NCI-H460 (cell line): Measurements from ENCODE around the gene SYCE3. TPM values are rescaled to one million over a fixed set of nuclear protein-coding genes. Genes with fewer than 3 reads are reported as not detected.
"Not testable (repeated sequence)": the region's sequence is repeated elsewhere in the genome, so short reads cannot be mapped to it uniquely, and the experiment has no call there.

ENCODE experiments used
- DNase-seq: peaks from one replicate; pipeline ENCODE4 v3.0.0-alpha.2; 2016; ENCODE audit warnings: low read depth; ENCODE audit errors: extremely low read depth
- polyA plus RNA-seq: library from polyadenylated mRNA; depleted of rRNA; stranded (reverse); fragments of >200 nt; gene quantifications from 2 replicates; pipeline ENCODE4 v1.2.3, GENCODE V29; 2014; cell fraction: nucleus; rRNA removed
- total RNA-seq: library from RNA; depleted of rRNA; stranded (reverse); fragments of >200 nt; shearing (Covaris generic); gene quantifications from 2 replicates; pipeline ENCODE4 v1.2.3, GENCODE V29; 2014; rRNA removed

The SYCE3 gene, protein sequence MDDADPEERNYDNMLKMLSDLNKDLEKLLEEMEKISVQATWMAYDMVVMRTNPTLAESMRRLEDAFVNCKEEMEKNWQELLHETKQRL
- 0.50 TPM in 1 of 2 replicates, not detected in the other for total RNA-seq
- not detected in 2 replicates for polyA plus RNA-seq

DNA sequence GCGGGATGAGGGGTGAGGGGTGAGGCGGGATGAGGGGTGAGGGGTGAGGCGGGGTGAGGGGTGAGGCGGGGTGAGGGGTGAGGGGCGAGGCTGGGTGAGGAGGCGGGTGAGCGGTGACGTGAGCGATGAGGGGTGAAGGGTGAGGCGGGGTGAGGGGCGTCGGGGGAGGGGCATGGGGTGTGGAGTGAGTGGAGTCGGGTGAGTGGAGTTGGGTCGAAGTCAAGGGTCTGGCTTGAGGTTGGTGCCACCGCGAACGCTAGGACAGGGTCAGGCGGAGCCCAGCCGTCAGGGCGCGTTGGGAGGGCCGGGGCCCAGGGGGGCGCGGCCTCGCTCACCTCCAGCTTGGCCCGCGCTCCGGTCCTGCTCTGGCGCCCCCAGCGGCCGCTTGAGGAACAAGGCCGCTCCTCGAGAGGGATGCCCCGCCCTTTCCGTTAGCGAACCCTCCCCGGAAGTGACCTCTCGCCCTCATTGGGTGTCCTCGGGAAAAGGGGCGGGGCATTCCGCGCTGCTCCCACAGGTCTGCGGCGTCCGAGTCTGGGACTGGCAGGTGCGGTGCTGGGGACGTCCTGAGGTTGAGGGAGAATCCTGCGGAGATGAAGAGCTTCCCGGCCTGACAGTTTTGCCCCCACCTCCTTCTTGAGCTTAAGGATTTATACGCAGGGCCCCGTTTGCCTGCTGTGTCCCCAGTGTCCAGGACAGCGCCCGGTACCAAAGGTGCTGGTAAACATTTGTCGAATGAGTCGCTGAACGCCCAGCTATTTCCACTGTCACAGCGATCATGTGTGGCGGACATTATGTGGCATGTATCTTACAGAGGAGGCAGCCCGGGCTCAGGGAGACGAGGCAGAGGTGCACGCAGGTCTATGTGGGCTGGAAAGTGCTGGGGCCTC is at the start of gene SYCE3:
Gene SYCE3 (minus strand): TSS at position 397 of the 890 bp plus-strand sequence. CDS start 6,514 bp downstream, outside the sequence.
- peak; percentile 92 for DNase-seq

DNA sequence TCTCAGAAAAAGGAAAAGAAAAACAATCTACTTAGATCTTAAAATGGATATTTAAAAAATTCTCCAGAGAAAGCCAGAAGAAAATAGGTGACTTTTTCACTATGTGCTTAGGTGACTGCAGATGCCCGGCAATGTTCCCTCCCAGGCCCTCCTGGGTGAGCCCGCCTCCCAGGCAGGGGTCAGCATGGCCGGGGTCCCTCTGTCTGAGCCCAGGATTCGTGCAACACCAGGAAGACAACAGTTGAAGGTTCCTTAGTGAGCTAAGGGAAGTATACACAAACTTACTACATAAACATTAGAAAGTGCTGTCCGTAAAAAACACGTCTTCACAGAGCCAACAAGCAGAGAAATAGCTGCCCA is 49.4 kb upstream of the SYCE3 start:
- DNase-seq, result no peak

DNA sequence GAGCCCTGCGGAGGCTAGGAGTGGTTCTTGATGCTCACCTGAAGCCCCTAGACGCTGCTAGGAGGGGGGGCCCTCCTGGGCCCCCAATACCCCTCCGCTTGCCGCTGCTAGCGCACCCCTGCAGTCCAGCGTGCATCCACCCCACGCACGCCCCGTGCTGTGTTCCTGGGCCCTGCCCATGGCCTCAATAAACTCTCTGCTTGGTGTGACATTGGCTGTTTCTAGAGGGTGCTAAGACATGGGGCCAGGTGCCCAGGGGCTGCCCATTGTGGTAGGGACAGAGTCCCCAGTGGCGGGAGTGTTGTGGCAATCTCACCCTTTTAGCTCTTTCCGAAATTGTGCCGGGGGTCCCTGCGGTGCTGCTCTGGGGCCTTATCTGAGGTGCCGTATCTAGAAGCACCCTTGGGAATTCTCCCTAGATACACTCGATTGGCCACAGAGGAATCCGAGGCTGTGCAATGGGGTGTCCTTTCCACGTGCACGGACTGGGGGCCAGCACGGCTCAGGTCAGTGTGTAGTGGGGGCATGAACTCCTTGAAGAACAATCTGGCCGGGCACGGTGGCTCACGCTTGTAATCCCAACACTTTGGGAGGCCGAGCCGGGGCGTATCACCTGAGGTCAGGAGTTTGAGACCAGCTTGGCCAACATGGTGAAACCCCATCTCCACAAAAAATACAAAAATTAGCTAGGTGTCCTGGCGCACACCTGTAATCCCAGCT is 48.8 kb upstream of the SYCE3 start:
- no peak for DNase-seq

DNA sequence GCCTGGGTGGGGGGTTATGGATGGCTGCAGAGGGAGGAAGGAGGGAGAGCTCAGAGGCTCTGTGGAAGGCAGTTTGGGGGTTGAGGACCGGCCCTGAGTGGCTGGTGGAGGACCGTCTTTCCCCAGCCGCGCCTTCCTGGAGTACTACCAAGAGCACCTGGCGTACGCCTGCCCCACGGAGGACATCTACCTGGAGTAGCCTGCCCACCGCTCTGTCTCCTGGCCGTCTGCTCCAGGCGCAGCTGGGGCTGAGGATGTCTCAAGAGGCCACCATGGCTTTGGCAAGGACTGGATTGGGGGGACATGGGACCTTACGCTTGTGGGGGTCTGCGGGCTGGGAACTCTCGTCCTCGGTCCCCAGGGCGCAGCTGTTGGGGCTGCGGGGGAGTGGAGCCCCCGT is 47.9 kb upstream of the SYCE3 start:
- no peak for DNase-seq

DNA sequence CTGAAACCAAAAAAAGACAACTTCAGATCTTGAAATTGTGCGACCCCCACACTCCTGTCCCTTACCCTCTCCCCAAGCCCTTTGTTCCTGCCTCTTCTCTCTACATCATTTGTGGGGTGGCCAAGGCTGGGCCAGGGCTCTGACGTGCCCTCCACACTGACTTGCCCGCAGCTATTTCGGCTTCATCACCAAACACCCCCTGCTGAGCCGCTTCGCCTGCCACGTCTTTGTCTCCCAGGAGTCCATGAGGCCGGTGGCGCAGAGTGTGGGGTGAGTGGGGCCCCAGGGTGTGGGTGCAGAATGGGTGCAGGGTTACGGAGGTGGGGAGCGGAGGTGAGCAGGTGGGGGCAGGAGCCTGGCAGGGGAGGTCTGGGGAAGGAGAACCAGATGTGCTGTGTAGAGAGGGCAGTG is 47.3 kb upstream of the SYCE3 start:
- no peak for DNase-seq

DNA sequence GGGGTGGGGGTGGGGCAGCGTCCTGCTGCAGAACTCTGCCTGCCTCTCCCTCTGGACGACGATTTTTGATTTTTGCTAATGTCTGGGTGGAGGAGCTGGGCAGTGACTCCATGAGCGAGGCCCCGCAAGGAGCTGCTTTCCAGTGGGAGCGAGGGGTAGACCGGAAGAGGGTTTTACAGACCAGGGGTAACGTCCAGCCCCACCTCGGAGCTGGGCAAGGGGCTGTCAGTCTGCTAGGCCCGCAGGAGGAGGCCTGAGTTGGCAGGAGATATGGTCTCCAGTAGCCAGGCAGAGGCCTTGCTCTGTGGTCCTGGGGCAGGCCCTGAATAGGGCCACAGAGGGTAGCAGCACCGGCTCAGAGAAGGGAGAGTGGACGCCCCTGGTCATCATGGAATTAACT is 46.9 kb upstream of the SYCE3 start:
- DNase-seq, result no peak

DNA sequence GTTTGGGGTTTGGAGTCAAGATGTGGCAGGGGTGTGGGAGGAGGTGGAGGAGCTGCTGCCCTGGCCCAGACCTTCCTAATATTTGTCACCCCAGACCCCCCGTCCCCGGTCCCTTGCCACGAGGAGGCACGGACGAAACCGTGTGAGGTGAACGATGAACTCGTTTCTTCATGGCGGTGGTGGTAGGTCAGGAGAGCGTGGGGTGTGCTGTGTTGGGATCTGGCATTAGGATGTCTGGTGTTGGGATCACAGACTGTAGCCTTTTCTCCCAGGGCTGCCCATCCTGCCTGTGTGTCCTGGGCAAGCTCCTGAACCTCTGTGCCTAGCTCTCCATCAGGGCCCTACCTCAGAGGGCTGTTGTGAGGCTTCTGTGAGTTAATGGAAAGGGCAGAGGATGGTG is 46.3 kb upstream of the SYCE3 start:
- no peak for DNase-seq

DNA sequence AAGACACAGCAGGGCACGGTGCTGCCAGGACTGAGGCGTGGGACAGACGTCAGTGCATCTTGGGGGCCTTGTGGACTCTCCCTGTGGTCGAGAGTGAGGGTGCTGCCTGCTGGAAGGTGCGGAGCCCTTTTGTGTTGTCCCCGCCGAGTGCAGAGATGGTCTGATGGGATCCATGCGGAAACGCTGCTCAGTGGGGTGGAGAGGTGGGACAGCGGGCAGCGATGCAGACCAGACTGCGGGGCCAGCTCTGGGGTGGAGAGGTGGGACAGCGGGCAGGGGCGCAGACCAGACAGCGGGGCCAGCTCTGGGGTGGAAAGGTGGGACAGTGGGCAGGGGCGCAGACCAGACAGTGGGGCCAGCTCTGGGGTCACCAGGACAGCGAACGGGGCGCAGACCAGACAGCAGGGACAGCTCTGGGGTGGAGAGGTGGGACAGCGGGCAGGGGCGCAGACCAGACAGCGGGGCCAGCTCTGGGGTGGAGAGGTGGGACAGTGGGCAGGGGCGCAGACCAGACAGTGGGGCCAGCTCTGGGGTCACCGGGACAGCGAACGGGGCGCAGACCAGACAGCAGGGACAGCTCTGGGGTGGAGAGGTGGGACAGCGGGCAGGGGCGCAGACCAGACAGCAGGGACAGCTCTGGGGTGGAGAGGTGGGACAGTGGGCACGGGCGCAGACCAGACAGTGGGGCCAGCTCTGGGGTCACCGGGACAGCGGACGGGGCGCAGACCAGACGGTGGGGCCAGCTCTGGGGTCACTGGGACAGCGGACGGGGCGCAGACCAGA is 45.5 kb upstream of the SYCE3 start:
- DNase-seq, result not testable (repeated sequence)

DNA sequence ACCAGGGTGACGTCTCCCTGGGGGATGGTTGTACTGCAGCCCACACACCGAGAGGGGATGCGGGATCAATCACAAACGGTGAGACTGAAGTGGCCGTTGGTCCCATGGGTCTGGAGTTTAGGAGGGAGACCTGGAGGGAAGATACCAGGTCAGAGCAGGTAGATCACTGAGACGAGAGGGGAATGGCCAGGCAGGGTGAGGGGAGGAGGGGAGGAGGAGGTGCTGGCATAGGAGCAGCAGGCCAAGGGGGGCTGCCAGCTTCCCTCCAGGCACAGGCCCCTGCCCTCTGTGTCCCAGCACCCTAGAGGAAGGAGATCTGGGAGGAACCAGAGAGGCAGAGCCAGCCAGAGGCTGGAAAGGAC is 44.9 kb upstream of the SYCE3 start:
- DNase-seq, result no peak

DNA sequence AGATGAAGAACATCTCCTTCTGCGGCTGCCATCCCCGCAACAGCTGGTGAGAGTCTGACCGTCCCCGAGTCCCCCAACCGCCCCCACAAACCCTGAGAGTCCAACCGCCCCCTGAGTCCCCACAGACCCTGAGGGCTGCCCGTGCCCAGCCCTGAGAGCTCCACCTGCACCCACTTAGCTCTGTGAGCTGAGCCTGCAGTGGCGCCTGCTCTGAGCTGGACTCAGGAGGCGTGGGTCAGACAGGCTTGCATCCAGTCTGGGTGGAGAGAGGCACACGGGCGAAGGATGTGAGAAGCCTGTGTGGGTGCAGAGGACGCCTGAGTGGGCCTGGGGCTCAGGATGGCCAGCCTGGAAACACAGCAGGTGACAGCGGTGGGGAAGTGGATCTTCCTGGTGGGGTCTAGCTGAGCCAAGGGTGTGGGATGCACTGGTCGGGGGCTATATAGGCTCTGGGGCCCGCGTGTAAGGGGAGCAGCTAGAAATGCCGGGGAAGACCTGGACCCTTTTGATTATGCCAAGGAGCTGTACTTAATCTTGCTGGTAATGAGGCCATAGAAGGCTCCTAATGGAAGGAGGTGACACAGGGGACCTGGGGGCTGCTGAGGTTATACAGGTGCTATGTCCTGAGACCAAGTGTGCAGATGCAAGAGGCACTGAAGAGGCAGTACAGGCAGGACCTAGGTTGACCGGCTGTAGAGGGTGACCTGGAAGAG is 44.4 kb upstream of the SYCE3 start:
- DNase-seq, result no peak

DNA sequence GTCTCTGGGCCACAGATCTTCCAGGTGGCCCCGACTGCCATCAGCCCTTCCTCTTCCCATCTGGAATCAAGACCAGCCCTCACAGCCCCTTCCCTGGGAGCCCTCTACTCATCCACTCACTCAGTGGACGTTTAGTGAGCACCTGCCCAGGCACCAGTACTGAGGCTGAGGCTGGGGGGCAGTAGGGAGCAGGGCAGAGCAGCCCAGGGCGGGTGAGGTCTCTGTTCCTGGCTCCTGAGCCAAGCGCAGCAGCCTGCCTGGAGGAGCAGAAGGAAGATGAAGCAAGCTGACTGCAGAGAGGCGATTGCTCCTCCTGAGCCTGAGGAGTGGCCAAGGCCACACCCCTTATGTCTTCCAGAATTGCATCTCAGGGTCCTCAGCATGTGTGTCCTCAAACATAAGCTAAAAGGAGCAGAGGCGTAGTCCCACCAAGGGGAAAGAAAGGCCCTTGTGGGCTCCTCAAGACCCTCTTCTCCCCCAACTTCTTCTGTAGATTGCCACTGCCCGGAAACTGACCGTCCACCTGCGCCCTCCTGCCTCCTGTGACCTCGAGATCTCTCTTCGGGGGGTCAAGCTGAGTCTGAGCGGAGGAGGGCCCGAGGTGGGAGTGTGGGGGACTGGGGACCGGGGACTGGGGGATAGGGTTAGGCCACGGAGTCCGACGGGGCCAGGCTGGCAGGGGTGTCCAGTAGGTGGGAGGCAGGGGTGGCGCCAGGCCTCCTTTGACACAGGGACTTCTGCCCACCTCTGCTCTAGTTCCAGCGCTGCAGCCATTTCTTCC is 43.6 kb upstream of the SYCE3 start:
- no peak for DNase-seq

DNA sequence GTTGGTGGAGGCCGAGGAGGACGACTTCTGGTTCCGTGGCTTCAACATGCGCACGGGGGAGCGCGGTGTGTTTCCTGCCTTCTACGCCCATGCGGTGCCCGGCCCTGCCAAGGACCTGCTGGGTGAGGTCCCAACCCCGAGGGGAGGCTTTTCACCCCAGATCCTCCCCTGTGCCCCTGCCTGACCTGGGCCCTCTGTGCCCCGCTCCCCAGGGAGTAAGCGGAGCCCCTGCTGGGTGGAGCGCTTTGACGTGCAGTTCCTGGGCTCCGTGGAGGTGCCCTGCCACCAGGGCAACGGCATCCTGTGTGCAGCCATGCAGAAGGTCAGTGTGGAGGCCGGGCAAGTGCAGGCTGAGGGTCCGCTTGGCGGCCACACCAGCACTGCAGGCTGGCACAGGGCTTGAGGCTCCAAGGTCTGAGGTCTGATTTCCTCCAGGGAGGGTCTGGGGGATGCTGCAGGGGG is 42.9 kb upstream of the SYCE3 start:
- DNase-seq, result no peak

DNA sequence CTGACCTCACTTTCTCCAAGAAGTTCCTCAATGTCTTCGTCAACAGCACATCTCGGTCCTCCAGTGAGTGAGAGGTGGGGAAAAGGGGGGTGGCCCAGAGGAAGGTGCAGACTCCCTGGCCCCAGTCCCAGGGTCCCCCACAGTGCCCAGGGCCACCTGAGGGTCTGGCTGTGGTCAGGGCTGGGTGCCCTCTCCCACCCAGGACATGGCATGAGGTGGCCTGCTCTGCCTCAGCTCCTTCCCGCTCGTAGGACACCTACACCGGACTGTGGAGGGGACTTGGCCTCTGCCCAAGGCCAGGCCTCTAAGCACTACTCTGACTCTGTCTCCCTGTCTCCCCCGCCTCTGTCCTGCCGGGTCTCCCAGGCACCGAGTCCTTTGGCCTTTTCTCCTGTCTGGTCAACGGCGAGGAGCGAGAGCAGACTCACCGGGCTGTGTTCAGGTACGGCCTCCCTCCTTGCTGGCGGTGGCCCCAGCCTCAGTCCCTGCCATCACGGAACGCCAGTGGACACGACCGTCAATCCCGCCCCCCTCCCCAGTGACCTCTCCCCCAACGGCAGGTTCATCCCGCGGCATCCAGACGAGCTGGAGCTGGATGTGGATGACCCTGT is 42.4 kb upstream of the SYCE3 start:
- no peak for DNase-seq

DNA sequence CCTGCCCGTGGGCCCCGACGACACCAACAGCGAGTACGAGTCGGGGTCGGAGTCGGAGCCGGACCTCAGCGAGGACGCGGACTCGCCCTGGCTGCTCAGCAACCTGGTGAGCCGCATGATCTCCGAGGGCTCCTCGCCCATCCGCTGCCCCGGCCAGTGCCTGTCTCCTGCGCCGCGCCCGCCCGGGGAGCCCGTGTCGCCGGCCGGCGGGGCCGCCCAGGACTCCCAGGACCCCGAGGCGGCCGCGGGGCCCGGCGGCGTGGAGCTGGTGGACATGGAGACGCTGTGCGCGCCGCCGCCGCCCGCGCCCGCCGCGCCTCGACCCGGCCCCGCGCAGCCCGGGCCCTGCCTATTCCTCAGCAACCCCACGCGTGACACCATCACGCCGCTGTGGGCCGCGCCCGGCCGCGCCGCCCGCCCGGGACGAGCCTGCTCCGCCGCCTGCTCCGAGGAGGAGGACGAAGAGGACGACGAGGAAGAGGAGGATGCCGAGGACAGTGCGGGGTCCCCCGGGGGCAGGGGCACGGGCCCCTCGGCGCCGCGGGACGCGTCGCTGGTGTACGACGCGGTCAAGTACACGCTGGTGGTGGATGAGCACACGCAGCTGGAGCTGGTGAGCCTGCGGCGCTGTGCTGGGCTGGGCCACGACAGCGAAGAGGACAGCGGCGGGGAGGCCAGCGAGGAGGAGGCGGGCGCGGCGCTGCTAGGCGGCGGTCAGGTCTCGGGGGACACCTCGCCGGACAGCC is 41.7 kb upstream of the SYCE3 start:
- no peak for DNase-seq

DNA sequence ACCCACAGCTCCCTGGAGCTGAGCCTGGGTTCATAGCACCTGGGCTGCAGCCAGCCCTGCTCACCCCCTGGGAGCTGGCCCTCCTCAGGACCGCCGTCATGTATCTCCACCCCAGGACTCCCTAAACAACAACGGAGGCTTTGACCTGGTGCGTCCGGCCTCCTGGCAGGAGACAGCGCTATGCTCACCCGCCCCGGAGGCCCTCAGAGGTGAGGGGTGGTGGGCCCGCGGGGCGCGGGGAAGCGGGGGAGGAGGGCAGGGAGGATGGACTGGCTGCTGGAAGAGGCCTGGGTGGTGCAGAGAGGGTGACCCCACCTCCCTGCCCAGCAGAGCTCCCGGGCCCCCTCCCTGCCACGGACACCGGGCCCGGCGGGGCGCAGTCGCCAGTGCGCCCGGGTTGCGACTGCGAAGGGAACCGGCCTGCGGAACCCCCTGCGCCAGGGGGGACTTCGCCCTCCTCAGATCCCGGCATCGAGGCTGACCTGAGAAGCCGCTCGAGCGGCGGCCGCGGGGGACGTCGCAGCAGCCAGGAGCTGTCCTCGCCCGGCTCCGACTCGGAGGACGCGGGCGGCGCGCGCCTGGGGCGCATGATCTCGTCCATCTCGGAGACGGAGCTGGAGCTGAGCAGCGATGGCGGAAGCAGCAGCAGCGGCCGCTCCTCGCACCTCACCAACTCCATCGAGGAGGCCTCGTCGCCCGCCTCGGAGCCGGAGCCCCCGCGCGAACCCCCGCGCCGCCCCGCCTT is 41.0 kb upstream of the SYCE3 start:
- DNase-seq, result no peak

DNA sequence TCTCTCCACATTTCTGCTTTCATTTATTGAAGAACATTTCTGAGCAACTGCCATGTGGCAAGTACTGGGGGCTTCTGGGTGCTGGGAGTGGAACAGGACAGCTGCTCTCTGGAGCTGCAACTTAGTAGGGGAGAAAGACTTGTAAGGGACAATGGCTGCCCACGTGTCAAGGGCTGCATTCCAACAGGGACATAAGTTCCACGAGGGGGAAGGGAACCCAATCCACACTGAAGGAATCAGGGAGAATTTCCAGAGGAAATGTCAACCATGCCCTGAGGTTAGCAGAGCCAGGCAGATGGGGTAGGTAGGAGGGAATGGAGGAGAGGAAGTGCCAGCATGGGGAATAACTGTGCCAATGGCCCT is 39.6 kb upstream of the SYCE3 start:
- no peak for DNase-seq

DNA sequence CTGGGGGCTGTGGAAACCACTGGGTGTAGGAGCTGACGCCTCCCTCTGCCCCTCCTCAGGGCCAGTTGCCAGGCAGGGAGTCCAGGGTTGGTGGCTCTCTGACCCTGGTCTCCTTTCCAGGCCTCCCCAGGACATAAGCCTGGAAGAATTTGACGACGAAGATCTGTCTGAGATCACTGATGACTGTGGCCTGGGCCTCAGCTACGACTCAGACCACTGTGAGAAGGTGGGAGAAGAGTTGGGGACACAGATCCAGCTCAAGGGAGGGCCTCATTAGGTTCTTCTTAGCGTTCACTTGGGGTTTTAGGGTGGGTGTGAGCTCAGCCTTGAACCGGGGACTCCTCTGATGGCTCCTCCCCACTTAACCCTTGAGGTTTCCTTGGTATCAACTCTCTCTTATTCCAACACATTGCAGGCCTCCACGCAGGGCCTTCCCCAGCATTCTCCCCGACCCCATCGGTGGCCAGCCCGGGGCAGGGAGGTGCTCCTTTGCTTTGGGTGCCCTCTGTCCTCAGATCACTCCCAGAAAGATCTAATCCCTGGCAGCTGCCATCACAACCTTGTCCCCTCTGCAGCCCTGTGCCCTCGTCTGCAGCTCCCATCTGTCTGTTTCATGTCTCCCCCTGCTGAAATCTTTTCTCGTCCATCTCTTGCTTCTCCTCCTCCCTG is 39.1 kb upstream of the SYCE3 start:
- no peak for DNase-seq
